SJSA1 (cell line): ENCODE results near the gene RRN3. TPM values are rescaled to one million over a fixed set of nuclear protein-coding genes. Genes with fewer than 3 reads are reported as not detected.
"Not testable (repeated sequence)": the region's sequence is repeated elsewhere in the genome, so short reads cannot be mapped to it uniquely, and the experiment has no call there.

Experiments
- DNase-seq, 2 experiments: peaks; one replicate each; pipeline ENCODE4 v3.0.0-alpha.2; 2015 to 2020; ENCODE audit warnings: low spot score in 2 of 2, low read depth in 1 of 2
- H3K27ac ChIP-seq: fragments of 250-450 bp; sonication (Bioruptor Pico); 2 replicates; pipeline ENCODE4 v1.5.1; 2020; ENCODE audit warnings: mild to moderate bottlenecking, moderate library complexity
- H3K27me3 ChIP-seq: fragments of 250-450 bp; sonication (Bioruptor Pico); replicated peaks from 2 replicates; pipeline ENCODE4 v1.5.1; 2020; ENCODE audit warnings: mild to moderate bottlenecking, moderate library complexity
- H3K36me3 ChIP-seq: fragments of 250-450 bp; sonication (Bioruptor Pico); 2 replicates; pipeline ENCODE4 v1.5.1; 2020; ENCODE audit warnings: mild to moderate bottlenecking
- H3K4me1 ChIP-seq: fragments of 250-450 bp; sonication (Bioruptor Pico); replicated peaks from 2 replicates; pipeline ENCODE4 v1.6.1; 2021; ENCODE audit warnings: mild to moderate bottlenecking
- H3K4me3 ChIP-seq: fragments of 250-450 bp; sonication (Bioruptor Pico); 2 replicates; pipeline ENCODE4 v1.5.1; 2020; ENCODE audit warnings: mild to moderate bottlenecking
- H3K9me3 ChIP-seq: fragments of 250-450 bp; sonication (Bioruptor Pico); replicated peaks from 2 replicates; pipeline ENCODE4 v1.5.1; 2020; ENCODE audit warnings: mild to moderate bottlenecking
- total RNA-seq: library from RNA; depleted of rRNA; stranded (reverse); fragments of >200 nt; shearing (Covaris generic); gene quantifications from 2 replicates; pipeline ENCODE4 v1.2.3, GENCODE V29; 2014

RRN3 gene
- total RNA-seq, 1 experiment from 2014 or later, result 67.6 TPM

- H3K4me3 ChIP-seq, H3K4me1 ChIP-seq, H3K27ac ChIP-seq, H3K27me3 ChIP-seq, H3K9me3 ChIP-seq: not testable (repeated sequence)
- peak in 1 of 2 experiments; percentile 18 for DNase-seq
- peaks cover 50% of the 10 kb centered on the region for H3K36me3 ChIP-seq
Measured at GRCh38 chr16:15071916-15072769, 21.9 kb downstream of the RRN3 start.

GRCh38 chr16:15071013-15071412 is 23.1 kb downstream of the RRN3 start:
- not testable (repeated sequence) for H3K27me3 ChIP-seq
- peaks cover 46% of the 10 kb centered on the region for H3K36me3 ChIP-seq

GRCh38 chr16:15066690-15067089 is 27.4 kb downstream of the RRN3 start:
- H3K36me3 ChIP-seq, result peaks cover 21% of the 10 kb centered on the region
- not testable (repeated sequence) for H3K9me3 ChIP-seq, H3K27me3 ChIP-seq

More at GRCh38 chr16:15071013-15071412, 23.1 kb downstream of the RRN3 start:
- DNase-seq, H3K9me3 ChIP-seq, H3K4me3 ChIP-seq, H3K27ac ChIP-seq, H3K4me1 ChIP-seq: not testable (repeated sequence)

GRCh38 chr16:15065961-15066360 is 28.1 kb downstream of the RRN3 start:
- not testable (repeated sequence) for H3K4me1 ChIP-seq, H3K9me3 ChIP-seq, H3K27ac ChIP-seq, H3K27me3 ChIP-seq, DNase-seq, H3K4me3 ChIP-seq
- H3K36me3 ChIP-seq, result peaks cover 28% of the 10 kb centered on the region

More at GRCh38 chr16:15066690-15067089, 27.4 kb downstream of the RRN3 start:
- H3K4me3 ChIP-seq, H3K27ac ChIP-seq, DNase-seq, H3K4me1 ChIP-seq: not testable (repeated sequence)

- H3K36me3 ChIP-seq, result peaks cover 36% of the 10 kb centered on the region
- not testable (repeated sequence) for H3K27me3 ChIP-seq, DNase-seq, H3K4me3 ChIP-seq, H3K9me3 ChIP-seq, H3K4me1 ChIP-seq, H3K27ac ChIP-seq
Measured at GRCh38 chr16:15062085-15062810, 31.8 kb downstream of the RRN3 start.

- no peaks in the 10 kb centered on the region for H3K27me3 ChIP-seq
- no peak for DNase-seq
- peaks cover 3% of the 10 kb centered on the region for H3K4me1 ChIP-seq
- H3K27ac ChIP-seq, result no peak overlapping the region
- peaks cover 37% of the 10 kb centered on the region for H3K36me3 ChIP-seq
- H3K4me3 ChIP-seq, result no peak overlapping the region
- H3K9me3 ChIP-seq, result no peaks in the 10 kb centered on the region
Measured at GRCh38 chr16:15059324-15059723, 34.7 kb downstream of the RRN3 start.

- Histone ChIP-seq H3K4me1 (peaks cover 3% of the 10 kb centered on the region), H3K27ac (no peak overlapping the region), H3K27me3 (no peaks in the 10 kb centered on the region), H3K9me3 (no peaks in the 10 kb centered on the region), H3K36me3 (peaks cover 37% of the 10 kb centered on the region), H3K4me3 (no peak overlapping the region)
- DNase-seq, result no peak
Measured at GRCh38 chr16:15057681-15058417, 36.2 kb downstream of the RRN3 start.

GRCh38 chr16:15055141-15056053 is 38.7 kb downstream of the RRN3 start:
- Histone ChIP-seq H3K27me3 (no peaks in the 10 kb centered on the region), H3K27ac (peak overlapping the region; percentile 46), H3K36me3 (peaks cover 18% of the 10 kb centered on the region), H3K4me1 (peaks cover 3% of the 10 kb centered on the region), H3K9me3 (no peaks in the 10 kb centered on the region), H3K4me3 (peak overlapping the region; percentile 90)
- peak; percentile 62 to 68 for DNase-seq

GRCh38 chr16:15054357-15055140 is 39.5 kb downstream of the RRN3 start:
- no peak for DNase-seq
- H3K27ac ChIP-seq, result no peak overlapping the region

GRCh38 chr16:15053904-15054303 is 40.2 kb downstream of the RRN3 start:
- H3K27me3 ChIP-seq, result no peaks in the 10 kb centered on the region

More at GRCh38 chr16:15054357-15055140, 39.5 kb downstream of the RRN3 start:
- Histone ChIP-seq H3K36me3 (peaks cover 13% of the 10 kb centered on the region), H3K4me3 (peak overlapping the region; percentile 90), H3K4me1 (peaks cover 3% of the 10 kb centered on the region), H3K27me3 (no peaks in the 10 kb centered on the region), H3K9me3 (no peaks in the 10 kb centered on the region)

GRCh38 chr16:15052747-15053476 is 41.2 kb downstream of the RRN3 start:
- peaks cover 5% of the 10 kb centered on the region for H3K36me3 ChIP-seq
- H3K9me3 ChIP-seq, result no peaks in the 10 kb centered on the region
- no peaks in the 10 kb centered on the region for H3K27me3 ChIP-seq
- H3K4me3 ChIP-seq, result no peak overlapping the region
- no peak overlapping the region for H3K27ac ChIP-seq
- peaks cover 3% of the 10 kb centered on the region for H3K4me1 ChIP-seq
- DNase-seq, result no peak

More at GRCh38 chr16:15053904-15054303, 40.2 kb downstream of the RRN3 start:
- no peak for DNase-seq
- no peak overlapping the region for H3K4me3 ChIP-seq
- H3K9me3 ChIP-seq, result no peaks in the 10 kb centered on the region
- H3K36me3 ChIP-seq, result peaks cover 7% of the 10 kb centered on the region
- H3K27ac ChIP-seq, result no peak overlapping the region
- peaks cover 3% of the 10 kb centered on the region for H3K4me1 ChIP-seq
